T-cell (primary cell): Measurements from ENCODE around the gene LPIN1. TPM values are rescaled to one million over a fixed set of nuclear protein-coding genes. Genes with fewer than 3 reads are reported as not detected.

Experiments used
- ATAC-seq, 4 experiments: fragments of 200-7000 bp in 3 of 4; fragments of 150-1000 bp in 1 of 4; cut with Tn5 transposase; replicated peaks in 1 of 4; 1 replicate in 3 of 4; 2 replicates in 1 of 4; pipeline ENCODE4 v1.10.0; 2021; ENCODE audit warnings: moderate library complexity in 3 of 4, mild to moderate bottlenecking in 2 of 4, moderate number of reproducible peaks in 1 of 4
- CTCF ChIA-PET, 2 donors: fragments of 300-600 bp; sonication (Branson Sonifier 250); formaldehyde crosslinking; loops; one replicate each; lab custom pipeline; 2022; ENCODE audit warnings: antibody characterized with exemption in 2 of 2; lab: Charles Lee
- POLR2A ChIA-PET, 2 donors: fragments of 300-600 bp; sonication (Branson Sonifier 250); formaldehyde crosslinking; loops; one replicate each; lab custom pipeline; 2022; ENCODE audit warnings: antibody characterized with exemption in 2 of 2; lab: Charles Lee
- DNase-seq, 35 experiments: peaks; one replicate each; pipeline versions ENCODE4 v3.0.0 to v3.0.0-alpha.2; 2013 to 2023
- H3K27ac ChIP-seq: one replicate; pipeline ENCODE4 v1.5.1; 2013; ENCODE audit warnings: low read length
- H3K27me3 ChIP-seq, 2 experiments: replicated peaks in 1 of 2; 1 replicate in 1 of 2; 2 replicates in 1 of 2; pipeline versions ENCODE4 v1.6.1 to v1.7.0; 2013; ENCODE audit warnings: low read length in 1 of 2, mixed read lengths in 1 of 2; ENCODE audit not compliant: control insufficient read depth in 2 of 2, insufficient read depth in 2 of 2; ENCODE audit errors: extremely low read depth in 1 of 2
- H3K36me3 ChIP-seq, 2 donors: 1 replicate in 1 of 2; 2 replicates in 1 of 2; pipeline versions ENCODE4 v1.6.1 to v1.7.0; 2013; ENCODE audit warnings: low read length in 1 of 2; ENCODE audit not compliant: control insufficient read depth in 2 of 2, insufficient read depth in 1 of 2; ENCODE audit errors: extremely low read depth in 1 of 2
- H3K4me1 ChIP-seq, 2 experiments: 1 replicate in 1 of 2; 2 replicates in 1 of 2; pipeline versions ENCODE4 v1.6.1 to v1.7.0; 2013; ENCODE audit warnings: low read length in 2 of 2, mixed read lengths in 1 of 2; ENCODE audit not compliant: insufficient read depth in 2 of 2, control insufficient read depth in 1 of 2; ENCODE audit errors: extremely low read depth in 1 of 2
- H3K4me3 ChIP-seq, 2 donors: 1 replicate in 1 of 2; 2 replicates in 1 of 2; pipeline versions ENCODE4 v1.5.1 to v1.7.0; 2013; ENCODE audit warnings: mild to moderate bottlenecking in 2 of 2, low read length in 1 of 2, moderate library complexity in 1 of 2; ENCODE audit not compliant: control insufficient read depth in 1 of 2; ENCODE audit errors: extremely low read depth in 1 of 2
- H3K9me3 ChIP-seq: 2 replicates; pipeline ENCODE4 v1.7.0; 2013
- H3K27ac Mint-ChIP-seq, 2 donors: one replicate each; pipeline ENCODE4 v1.8.0; 2020 to 2021; ENCODE audit warnings: mild to moderate bottlenecking in 2 of 2, mixed read lengths in 2 of 2
- H3K27me3 Mint-ChIP-seq, 2 donors: one replicate each; pipeline ENCODE4 v1.8.0; 2021 to 2022; ENCODE audit warnings: mixed read lengths in 2 of 2
- H3K36me3 Mint-ChIP-seq: one replicate; pipeline ENCODE4 v1.8.0; 2021; ENCODE audit warnings: mixed read lengths
- H3K4me1 Mint-ChIP-seq, 3 donors: one replicate each; pipeline ENCODE4 v1.8.0; 2020 to 2022; ENCODE audit warnings: mixed read lengths in 3 of 3, mild to moderate bottlenecking in 1 of 3
- H3K4me3 Mint-ChIP-seq, 3 donors: one replicate each; pipeline ENCODE4 v1.8.0; 2020 to 2022; ENCODE audit warnings: mild to moderate bottlenecking in 3 of 3, mixed read lengths in 3 of 3, moderate library complexity in 3 of 3
- H3K9me3 Mint-ChIP-seq, 3 donors: one replicate each; pipeline ENCODE4 v1.8.0; 2020 to 2022; ENCODE audit warnings: mixed read lengths in 3 of 3
- WGBS: methylation state at CpG from one replicate; pipeline ENCODE4 v1.1.5; 2013; ENCODE audit warnings: missing lambda C conversion rate; ENCODE audit not compliant: insufficient coverage; 5-methylcytosine and 5-hydroxymethylcytosine counted together
- total RNA-seq, 35 experiments: library from RNA in 6 of 35; stranded (reverse) in 6 of 35; fragments of 120-200 nt in 1 of 35; gene quantifications; one replicate each; pipeline versions ENCODE4 v1.2.1 to v1.2.4 and lab custom pipeline; 2013 to 2026

Gene LPIN1
- total RNA-seq, 5 donors from 2014 or later (not counting 1 experiment from before 2014, with no cell fraction given): 67.1 to 102 (median 88.0) TPM

DNA sequence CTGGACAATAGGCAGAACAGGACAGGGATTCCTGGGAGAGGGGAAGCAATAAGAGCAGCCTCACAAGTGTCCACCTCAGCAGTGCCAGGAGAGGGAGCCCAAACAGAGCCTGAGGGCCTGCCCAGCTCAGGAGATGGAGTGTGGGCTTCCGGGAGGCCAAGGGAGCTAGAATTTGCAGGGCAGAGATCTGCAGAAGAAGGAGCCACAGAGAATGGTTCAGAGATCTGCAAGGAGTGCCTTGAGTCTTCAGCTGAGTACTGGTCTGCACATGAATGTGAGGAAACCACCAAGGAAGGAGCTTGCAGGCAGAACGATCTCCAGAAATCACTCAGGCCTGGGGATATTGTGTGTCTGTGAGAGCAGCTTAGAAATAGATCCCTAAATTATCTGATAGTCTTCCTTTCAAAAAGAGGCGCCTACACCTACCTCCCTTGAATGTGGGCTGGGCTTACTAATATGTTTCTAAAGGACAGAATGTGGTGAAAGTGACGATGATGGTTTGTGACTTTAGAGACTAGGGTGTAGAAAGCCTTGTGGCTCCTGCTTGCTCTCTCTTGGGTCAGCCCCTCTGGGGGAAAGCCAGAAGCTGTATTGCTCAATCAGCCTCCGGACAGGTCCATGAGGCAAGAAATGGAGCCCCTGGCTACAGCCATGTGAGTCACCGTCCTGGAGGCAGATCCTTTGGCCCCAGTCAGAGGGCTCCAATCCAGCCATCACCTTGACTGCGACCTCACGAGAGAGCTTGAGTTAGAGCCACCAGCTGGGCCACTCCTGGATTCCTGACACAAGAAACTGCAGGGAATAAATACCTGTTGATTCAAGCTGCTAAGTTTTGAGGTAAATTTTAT lies 7.6 kb upstream of the LPIN1 start:
- DNase-seq (peak in 6 of 35 experiments; percentile 9 to 62 (median 28)), ATAC-seq (peak in 3 of 4 experiments; percentile 58 to 76 (median 74))
- no peaks in the 10 kb centered on the region for H3K9me3 Mint-ChIP-seq
- H3K4me1 ChIP-seq: peaks cover 0 to 13% of the 10 kb centered on the region in 2 experiments
- CTCF ChIA-PET: interaction anchor here (0.5 to 2.0 kb wide), 14 partner anchors 12 to 52 kb away, joined by 3 to 19 read pairs (median 4); no protein-coding TSS in a partner anchor
- 65% methylated on average over 3 of the region's 8 CpGs for WGBS
- H3K27me3 Mint-ChIP-seq: peaks cover 6% of the 10 kb centered on the region in 2 donors
- no peak overlapping the region for H3K4me3 ChIP-seq
- H3K27ac Mint-ChIP-seq: peak overlapping the region in 1 of 2 donors; percentile 28
- H3K27ac ChIP-seq: no peak overlapping the region
- peaks cover 0 to 6% of the 10 kb centered on the region in 2 experiments for H3K27me3 ChIP-seq
- POLR2A ChIA-PET: interaction anchor here in 1 of 2 donors (0.5 to 0.7 kb wide), 3 partner anchors 17 to 46 kb away, joined by 3 to 5 read pairs (median 4); no protein-coding TSS in a partner anchor
- no peaks in the 10 kb centered on the region for H3K36me3 Mint-ChIP-seq
- no peaks in the 10 kb centered on the region for H3K36me3 ChIP-seq
- H3K4me1 Mint-ChIP-seq: peaks cover 2 to 23% (median 9%) of the 10 kb centered on the region in 3 donors
- H3K9me3 ChIP-seq: no peaks in the 10 kb centered on the region
- H3K4me3 Mint-ChIP-seq: no peak overlapping the region

DNA sequence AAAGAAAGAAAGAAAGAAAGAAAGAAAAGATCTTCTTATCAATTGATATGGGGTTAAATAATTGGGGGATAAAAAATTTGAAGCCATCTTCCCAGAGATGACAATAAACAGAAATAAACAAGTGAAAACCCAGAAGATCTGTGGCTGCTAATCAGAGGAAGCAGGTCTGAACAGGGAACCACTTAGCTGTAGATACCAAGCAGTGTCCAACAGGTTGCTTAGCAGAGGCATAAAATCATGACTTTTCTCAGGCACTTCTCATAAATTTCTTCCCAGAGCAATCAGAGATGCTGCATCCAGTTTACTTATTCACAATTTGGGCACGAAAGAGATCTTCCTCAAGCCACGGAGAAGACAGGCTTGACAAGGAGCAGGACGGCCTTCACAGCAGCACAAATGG lies 5.7 kb upstream of the LPIN1 start:
- ChIA-PET CTCF (interaction anchor here (0.7 to 1.2 kb wide), 5 partner anchors 13 to 1607 kb away, joined by 3 to 8 read pairs (median 4); no protein-coding TSS in a partner anchor), POLR2A (interaction anchor here in 1 of 2 donors (1.2 kb wide), 1 partner anchor 39 kb away, joined by 13 read pairs; no protein-coding TSS in a partner anchor)
- no peak for ATAC-seq
- Histone ChIP-seq H3K4me1 (peaks cover 2 to 32% of the 10 kb centered on the region in 2 experiments), H3K27ac (no peak overlapping the region), H3K36me3 (no peaks in the 10 kb centered on the region), H3K9me3 (no peaks in the 10 kb centered on the region), H3K4me3 (no peak overlapping the region), H3K27me3 (peaks cover 0 to 6% of the 10 kb centered on the region in 2 experiments)
- Mint-ChIP-seq H3K9me3 (no peaks in the 10 kb centered on the region), H3K27ac (no peak overlapping the region), H3K4me1 (peaks cover 13 to 41% (median 27%) of the 10 kb centered on the region in 3 donors), H3K4me3 (no peak overlapping the region), H3K36me3 (no peaks in the 10 kb centered on the region), H3K27me3 (peaks cover 1 to 2% of the 10 kb centered on the region in 2 donors)
- 94% methylated on average over 3 of the region's 3 CpGs for WGBS
- DNase-seq: no peak

DNA sequence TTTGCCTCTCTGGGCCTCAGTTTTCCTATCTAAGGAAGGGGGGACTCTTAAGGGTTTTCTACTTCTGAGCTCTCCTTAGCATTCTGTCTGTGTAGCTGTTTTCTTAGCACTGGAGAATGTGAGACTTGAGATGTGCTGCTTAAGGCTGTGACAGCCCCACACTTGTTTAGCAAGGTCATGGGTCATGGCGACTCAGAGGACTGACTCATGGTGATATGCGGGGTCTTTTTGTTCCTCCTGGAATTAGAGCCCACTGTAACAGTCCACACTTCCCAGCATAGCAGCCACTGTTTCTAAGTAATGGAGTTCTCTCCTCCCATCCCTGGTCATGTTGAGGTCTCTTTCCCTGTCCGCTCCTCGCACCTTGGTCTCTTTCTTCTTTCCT lies 4.1 kb upstream of the LPIN1 start:
- H3K4me3 Mint-ChIP-seq: no peak overlapping the region

DNA sequence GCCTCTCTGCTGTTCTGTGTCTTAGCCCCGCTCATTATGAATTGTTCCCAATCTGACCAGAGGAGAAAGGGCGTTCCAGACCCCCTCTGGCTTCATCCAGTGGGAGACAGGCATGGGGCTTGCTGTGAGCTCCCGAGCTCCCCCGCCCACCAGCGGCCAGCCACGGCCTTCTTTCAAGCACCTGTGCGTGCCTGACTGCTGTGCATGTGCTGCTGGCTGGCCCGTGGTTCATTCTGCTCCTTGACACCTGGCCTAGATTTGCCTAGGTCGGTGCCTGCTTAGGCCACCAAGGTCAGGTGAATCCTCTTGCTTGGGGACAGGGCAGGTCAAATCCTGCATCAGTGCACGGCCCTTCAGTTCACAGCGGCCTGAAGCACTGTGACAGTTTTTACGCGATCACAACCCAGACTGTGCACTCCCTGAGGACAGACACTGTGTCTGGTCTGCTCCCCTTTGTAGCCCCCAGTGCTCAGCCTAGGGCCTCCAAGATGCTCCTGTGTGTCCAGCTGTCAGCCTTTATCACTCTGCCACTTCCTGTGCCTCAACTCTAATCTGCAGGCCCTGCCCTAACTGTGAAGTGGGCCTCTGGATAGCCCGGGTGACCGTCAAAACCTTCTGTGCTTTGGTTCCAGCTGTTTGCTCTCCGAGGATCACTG lies 3.6 kb upstream of the LPIN1 start:
- 91% methylated on average over 16 of the region's 16 CpGs for WGBS
- POLR2A ChIA-PET: no interaction called here
- Histone ChIP-seq H3K4me1 (peaks cover 10 to 47% of the 10 kb centered on the region in 2 experiments), H3K9me3 (no peaks in the 10 kb centered on the region), H3K27me3 (peaks cover 0 to 3% of the 10 kb centered on the region in 2 experiments), H3K27ac (no peak overlapping the region), H3K36me3 (no peaks in the 10 kb centered on the region), H3K4me3 (no peak overlapping the region)
- CTCF ChIA-PET: interaction anchor here (0.6 to 1.8 kb wide), 7 partner anchors 11 to 277 kb away, joined by 3 to 9 read pairs (median 3); partner anchors contain the start of gene E2F6 (in 1 of the 2)
- Mint-ChIP-seq H3K27me3 (no peaks in the 10 kb centered on the region), H3K4me3 (no peak overlapping the region), H3K27ac (peak overlapping the region in 1 of 2 donors; percentile 17), H3K36me3 (no peaks in the 10 kb centered on the region), H3K4me1 (peaks cover 23 to 49% (median 38%) of the 10 kb centered on the region in 3 donors), H3K9me3 (no peaks in the 10 kb centered on the region)
- ATAC-seq (no peak), DNase-seq (no peak)

More for the DNA sequence above, 4.1 kb upstream of the LPIN1 start:
- Mint-ChIP-seq H3K4me1 (peaks cover 18 to 49% (median 35%) of the 10 kb centered on the region in 3 donors), H3K36me3 (no peaks in the 10 kb centered on the region), H3K27ac (peak overlapping the region in 1 of 2 donors; percentile 17), H3K9me3 (no peaks in the 10 kb centered on the region), H3K27me3 (no peaks in the 10 kb centered on the region)
- Histone ChIP-seq H3K4me3 (no peak overlapping the region), H3K36me3 (no peaks in the 10 kb centered on the region), H3K27ac (no peak overlapping the region), H3K27me3 (peaks cover 0 to 3% of the 10 kb centered on the region in 2 experiments), H3K4me1 (peaks cover 6 to 44% of the 10 kb centered on the region in 2 experiments), H3K9me3 (no peaks in the 10 kb centered on the region)
- ATAC-seq (no peak), DNase-seq (no peak)
- ChIA-PET CTCF (interaction anchor here (0.6 to 1.0 kb wide), 6 partner anchors 31 to 973 kb away, joined by 3 to 4 read pairs (median 3); partner anchors contain the start of gene E2F6 (in 1 of the 2)), POLR2A (no interaction called here)
- 100% methylated on average over 3 of the region's 4 CpGs for WGBS

DNA sequence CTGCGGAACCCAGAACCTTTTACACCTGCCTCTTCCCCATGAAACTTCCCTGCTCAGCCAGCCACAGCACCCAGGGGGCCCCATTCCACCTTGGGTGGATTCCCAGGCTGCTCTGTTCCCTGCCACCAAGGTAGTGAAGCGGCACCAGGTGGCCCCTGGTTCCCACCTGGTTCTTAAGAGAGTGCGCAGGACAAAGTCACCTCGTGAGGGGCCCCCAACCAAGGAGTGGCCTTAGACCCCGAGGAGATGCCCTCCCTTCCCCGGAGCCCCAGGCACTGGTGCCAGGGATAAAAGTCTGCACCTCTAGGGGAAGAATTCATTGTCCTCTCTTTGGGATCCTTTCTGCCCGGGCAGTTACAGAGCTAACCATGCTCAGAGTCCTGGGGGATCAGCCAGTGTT lies 3.1 kb upstream of the LPIN1 start:
- Histone ChIP-seq H3K27ac (no peak overlapping the region), H3K27me3 (peaks cover 0 to 3% of the 10 kb centered on the region in 2 experiments), H3K36me3 (no peaks in the 10 kb centered on the region), H3K4me3 (peak overlapping the region in 1 of 2 donors; percentile 22), H3K4me1 (peaks cover 13 to 52% of the 10 kb centered on the region in 2 experiments), H3K9me3 (no peaks in the 10 kb centered on the region)
- WGBS: 97% methylated on average over 5 of the region's 7 CpGs
- H3K9me3 Mint-ChIP-seq: no peaks in the 10 kb centered on the region
- DNase-seq (no peak), ATAC-seq (no peak)
- ChIA-PET CTCF (interaction anchor here (1.0 to 2.7 kb wide), 10 partner anchors 11 to 50 kb away, joined by 3 to 17 read pairs (median 6); no protein-coding TSS in a partner anchor), POLR2A (no interaction called here)
- peaks cover 28 to 52% (median 44%) of the 10 kb centered on the region in 3 donors for H3K4me1 Mint-ChIP-seq
- no peak overlapping the region for H3K4me3 Mint-ChIP-seq
- H3K27me3 Mint-ChIP-seq: no peaks in the 10 kb centered on the region
- peak overlapping the region; percentile 90 to 95 for H3K27ac Mint-ChIP-seq
- no peaks in the 10 kb centered on the region for H3K36me3 Mint-ChIP-seq
